IMR-90 (cell line): ENCODE measurements around the gene FAM209B.

Experiments used
- BHLHE40 ChIP-seq: fragments of 150-350 bp; IDR thresholded peaks from 2 replicates; pipeline ENCODE4 v1.6.1; 2016; ENCODE audit warnings: mild to moderate bottlenecking, low read depth, low read length
- CHD1 ChIP-seq: IDR thresholded peaks from 2 replicates; pipeline ENCODE4 v1.6.1; 2012; ENCODE audit warnings: low read depth, low read length, improper control_type of control experiment
- FOS ChIP-seq: fragments of 150-350 bp; IDR thresholded peaks from 2 replicates; pipeline ENCODE4 v1.6.1; 2016; ENCODE audit warnings: low read depth, low read length
- MAFK ChIP-seq: IDR thresholded peaks from 2 replicates; pipeline ENCODE4 v1.6.1; 2012; ENCODE audit warnings: low read depth, low read length, improper control_type of control experiment
- POLR2A ChIP-seq: IDR thresholded peaks from 2 replicates; pipeline ENCODE4 v1.6.1; 2012; ENCODE audit warnings: mild to moderate bottlenecking, low read depth, low read length
- RAD21 ChIP-seq: IDR thresholded peaks from 2 replicates; pipeline ENCODE4 v1.6.1; 2012; ENCODE audit warnings: low read length, improper control_type of control experiment
- RCOR1 ChIP-seq: IDR thresholded peaks from 2 replicates; pipeline ENCODE4 v1.6.1; 2012; ENCODE audit warnings: mild to moderate bottlenecking, low read length, improper control_type of control experiment; ENCODE audit not compliant: insufficient replicate concordance
- RFX5 ChIP-seq: IDR thresholded peaks from 2 replicates; pipeline ENCODE4 v1.8.0; 2012; ENCODE audit warnings: low read depth, mild to moderate bottlenecking, low read length, moderate library complexity
- SMC3 ChIP-seq: fragments of 150-350 bp; IDR thresholded peaks from 2 replicates; pipeline ENCODE4 v1.6.1; 2016; ENCODE audit warnings: low read depth, mild to moderate bottlenecking, antibody characterized with exemption, low read length, moderate library complexity
- TF ChIP-seq, protein P1 (sequence below): conservative IDR thresholded peaks from 2 replicates; pipeline ENCODE4 v1.5.1; 2012; ENCODE audit warnings: mild to moderate bottlenecking, low read depth, low read length, improper control_type of control experiment
- TF ChIP-seq, protein P2 (sequence below): fragments of 150-350 bp; IDR thresholded peaks from 2 replicates; pipeline ENCODE4 v1.6.1; 2017; ENCODE audit warnings: mild to moderate bottlenecking, antibody characterized with exemption, low read length, low read depth
- TF ChIP-seq, protein P3 (sequence below): fragments of 150-350 bp; IDR thresholded peaks from 2 replicates; pipeline ENCODE4 v1.6.1; 2016; ENCODE audit warnings: low read depth, mild to moderate bottlenecking, low read length, moderate library complexity, borderline replicate concordance

DNA sequence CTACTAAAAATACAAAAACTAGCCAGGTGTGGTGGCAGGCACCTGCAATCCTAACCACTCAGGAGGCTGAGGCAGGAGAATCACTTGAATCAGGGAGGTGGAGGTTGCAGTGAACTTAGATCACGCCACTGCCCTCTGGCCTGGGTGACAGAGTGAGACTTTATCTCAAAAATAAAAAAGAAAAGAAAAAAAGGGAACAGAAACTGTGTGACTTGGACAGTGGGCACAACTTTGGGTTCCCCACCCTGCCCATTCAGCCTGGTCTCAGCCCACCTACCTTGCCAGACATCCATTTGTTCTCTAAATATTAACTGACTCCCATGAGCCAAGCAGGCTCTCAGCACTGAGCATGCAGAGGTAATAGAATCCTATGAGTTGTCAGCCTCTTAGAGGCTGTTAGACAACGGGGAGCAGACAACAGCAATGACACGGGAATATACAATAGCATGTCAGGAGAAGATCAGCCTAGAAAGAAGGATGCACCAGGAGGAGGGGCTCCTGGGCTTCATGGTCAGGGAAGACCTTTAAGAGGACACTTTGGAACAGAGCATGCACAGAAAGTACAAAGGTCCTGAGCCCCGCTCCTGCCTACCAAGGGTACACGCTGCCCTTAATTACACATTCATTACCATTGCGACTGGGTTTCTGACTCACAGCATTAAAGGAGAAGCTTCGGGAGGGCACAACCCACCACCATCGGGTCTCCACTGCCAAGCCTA, 20.0 kb downstream of the FAM209B start:
- TF ChIP-seq MAFK (no peak), POLR2A (no peak), CHD1 (no peak), RFX5 (no peak), BHLHE40 (no peak), RCOR1 (no peak), RAD21 (no peak), SMC3 (no peak), FOS (no peak)
- TF ChIP-seq, protein P1, sequence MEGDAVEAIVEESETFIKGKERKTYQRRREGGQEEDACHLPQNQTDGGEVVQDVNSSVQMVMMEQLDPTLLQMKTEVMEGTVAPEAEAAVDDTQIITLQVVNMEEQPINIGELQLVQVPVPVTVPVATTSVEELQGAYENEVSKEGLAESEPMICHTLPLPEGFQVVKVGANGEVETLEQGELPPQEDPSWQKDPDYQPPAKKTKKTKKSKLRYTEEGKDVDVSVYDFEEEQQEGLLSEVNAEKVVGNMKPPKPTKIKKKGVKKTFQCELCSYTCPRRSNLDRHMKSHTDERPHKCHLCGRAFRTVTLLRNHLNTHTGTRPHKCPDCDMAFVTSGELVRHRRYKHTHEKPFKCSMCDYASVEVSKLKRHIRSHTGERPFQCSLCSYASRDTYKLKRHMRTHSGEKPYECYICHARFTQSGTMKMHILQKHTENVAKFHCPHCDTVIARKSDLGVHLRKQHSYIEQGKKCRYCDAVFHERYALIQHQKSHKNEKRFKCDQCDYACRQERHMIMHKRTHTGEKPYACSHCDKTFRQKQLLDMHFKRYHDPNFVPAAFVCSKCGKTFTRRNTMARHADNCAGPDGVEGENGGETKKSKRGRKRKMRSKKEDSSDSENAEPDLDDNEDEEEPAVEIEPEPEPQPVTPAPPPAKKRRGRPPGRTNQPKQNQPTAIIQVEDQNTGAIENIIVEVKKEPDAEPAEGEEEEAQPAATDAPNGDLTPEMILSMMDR = no peak
- TF ChIP-seq, protein P2, sequence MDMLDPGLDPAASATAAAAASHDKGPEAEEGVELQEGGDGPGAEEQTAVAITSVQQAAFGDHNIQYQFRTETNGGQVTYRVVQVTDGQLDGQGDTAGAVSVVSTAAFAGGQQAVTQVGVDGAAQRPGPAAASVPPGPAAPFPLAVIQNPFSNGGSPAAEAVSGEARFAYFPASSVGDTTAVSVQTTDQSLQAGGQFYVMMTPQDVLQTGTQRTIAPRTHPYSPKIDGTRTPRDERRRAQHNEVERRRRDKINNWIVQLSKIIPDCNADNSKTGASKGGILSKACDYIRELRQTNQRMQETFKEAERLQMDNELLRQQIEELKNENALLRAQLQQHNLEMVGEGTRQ = no peak
- TF ChIP-seq, protein P3, sequence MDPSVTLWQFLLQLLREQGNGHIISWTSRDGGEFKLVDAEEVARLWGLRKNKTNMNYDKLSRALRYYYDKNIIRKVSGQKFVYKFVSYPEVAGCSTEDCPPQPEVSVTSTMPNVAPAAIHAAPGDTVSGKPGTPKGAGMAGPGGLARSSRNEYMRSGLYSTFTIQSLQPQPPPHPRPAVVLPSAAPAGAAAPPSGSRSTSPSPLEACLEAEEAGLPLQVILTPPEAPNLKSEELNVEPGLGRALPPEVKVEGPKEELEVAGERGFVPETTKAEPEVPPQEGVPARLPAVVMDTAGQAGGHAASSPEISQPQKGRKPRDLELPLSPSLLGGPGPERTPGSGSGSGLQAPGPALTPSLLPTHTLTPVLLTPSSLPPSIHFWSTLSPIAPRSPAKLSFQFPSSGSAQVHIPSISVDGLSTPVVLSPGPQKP = no peak
